Thyroid gland (tissue), 4 donors: ENCODE data around the gene SCAPER. TPM values are rescaled to one million over a fixed set of nuclear protein-coding genes. Genes with fewer than 3 reads are reported as not detected.
"Not testable (repeated sequence)": the region's sequence is repeated elsewhere in the genome, so short reads cannot be mapped to it uniquely, and the experiment has no call there.

ENCODE experiments used
- DNase-seq, 2 donors: peaks; one replicate each; pipeline ENCODE4 v3.0.0-alpha.2; 2019
- H3K27ac ChIP-seq, 3 donors: fragments of 200-600 bp; sonication (generic); 1 replicate in 2 of 3; 2 replicates in 1 of 3; pipeline ENCODE4 v1.5.1; 2016 to 2019; ENCODE audit warnings: mild to moderate bottlenecking in 1 of 3, moderate library complexity in 1 of 3
- H3K27me3 ChIP-seq: fragments of 200-600 bp; sonication (generic); one replicate; pipeline ENCODE4 v1.5.1; 2019
- H3K36me3 ChIP-seq, 2 donors: fragments of 200-600 bp; sonication (generic); one replicate each; pipeline ENCODE4 v1.5.1; 2016 to 2019
- H3K4me1 ChIP-seq, 2 donors: fragments of 200-600 bp; sonication (generic); one replicate each; pipeline ENCODE4 v1.5.1; 2017 to 2019
- H3K4me3 ChIP-seq, 3 donors: fragments of 200-600 bp; sonication (generic); replicated peaks in 1 of 3; 1 replicate in 2 of 3; 2 replicates in 1 of 3; pipeline ENCODE4 v1.5.1; 2016; ENCODE audit warnings: mild to moderate bottlenecking in 1 of 3
- H3K9me3 ChIP-seq: fragments of 200-600 bp; sonication (generic); one replicate; pipeline ENCODE4 v1.5.1; 2017
- POLR2A ChIP-seq, 2 donors: fragments of 450-650 bp; IDR thresholded peaks; one replicate each; pipeline ENCODE4 v1.6.1; 2017; ENCODE audit warnings: antibody characterized with exemption in 2 of 2, mild to moderate bottlenecking in 2 of 2, moderate library complexity in 1 of 2
- WGBS, 2 donors: methylation state at CpG; one replicate each; pipeline ENCODE4 v1.1.5; 2017; 5-methylcytosine and 5-hydroxymethylcytosine counted together
- intact Hi-C: fragments of 100-400 bp; cut with DNase I; formaldehyde crosslinking; loops from one replicate; pipeline ENCODE4 v1.15.1; 2023
- total RNA-seq, 4 donors: library from RNA; depleted of rRNA; stranded (reverse); fragments of >200 nt; gene quantifications; one replicate each; pipeline ENCODE4 v1.2.3, GENCODE V29; 2016
- TF ChIP-seq, protein P1 (sequence below), 6 experiments: fragments of 200-600 bp in 3 of 6; fragments of 450-650 bp in 3 of 6; sonication (generic) in 3 of 6; IDR thresholded peaks; one replicate each; pipeline ENCODE4 v1.5.1; 2016 to 2019; ENCODE audit warnings: antibody characterized with exemption in 6 of 6, mild to moderate bottlenecking in 2 of 6, inconsistent platforms in 1 of 6, moderate library complexity in 1 of 6

SCAPER gene
- total RNA-seq, 4 donors from 2014 or later = 45.2 to 90.8 (median 63.6) TPM

DNA sequence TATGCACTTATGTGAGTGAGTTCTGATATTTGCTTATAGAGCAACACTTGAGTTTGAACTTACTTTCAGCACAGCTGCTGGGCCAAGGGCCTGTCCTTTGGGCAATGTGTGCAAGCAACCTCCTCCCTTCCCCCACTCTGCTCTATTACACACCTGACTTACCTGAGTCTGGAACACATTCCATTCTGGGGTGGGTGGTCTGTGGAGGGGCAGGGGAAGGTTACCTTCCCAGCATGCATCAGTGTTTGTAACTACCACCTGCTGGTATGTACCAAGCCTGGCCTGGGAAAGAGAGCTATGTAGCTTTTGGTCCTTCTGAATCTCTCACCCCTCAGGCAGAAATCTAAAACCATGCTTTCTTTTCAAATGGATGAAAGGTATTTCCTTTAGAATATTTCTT lies 465.6 kb downstream of the SCAPER start:
- DNase-seq = peak; percentile 20 to 24
- Histone ChIP-seq H3K27me3 (no peaks in the 10 kb centered on the region), H3K36me3 (no peaks in the 10 kb centered on the region), H3K9me3 (no peaks in the 10 kb centered on the region), H3K4me1 (peaks cover 0 to 8% of the 10 kb centered on the region in 2 donors), H3K4me3 (no peak overlapping the region), H3K27ac (no peak overlapping the region)
- intact Hi-C loops = no loop called here
- TF ChIP-seq POLR2A (IDR thresholded peaks at IDR 0.05) = no peak
- TF ChIP-seq, protein P1, sequence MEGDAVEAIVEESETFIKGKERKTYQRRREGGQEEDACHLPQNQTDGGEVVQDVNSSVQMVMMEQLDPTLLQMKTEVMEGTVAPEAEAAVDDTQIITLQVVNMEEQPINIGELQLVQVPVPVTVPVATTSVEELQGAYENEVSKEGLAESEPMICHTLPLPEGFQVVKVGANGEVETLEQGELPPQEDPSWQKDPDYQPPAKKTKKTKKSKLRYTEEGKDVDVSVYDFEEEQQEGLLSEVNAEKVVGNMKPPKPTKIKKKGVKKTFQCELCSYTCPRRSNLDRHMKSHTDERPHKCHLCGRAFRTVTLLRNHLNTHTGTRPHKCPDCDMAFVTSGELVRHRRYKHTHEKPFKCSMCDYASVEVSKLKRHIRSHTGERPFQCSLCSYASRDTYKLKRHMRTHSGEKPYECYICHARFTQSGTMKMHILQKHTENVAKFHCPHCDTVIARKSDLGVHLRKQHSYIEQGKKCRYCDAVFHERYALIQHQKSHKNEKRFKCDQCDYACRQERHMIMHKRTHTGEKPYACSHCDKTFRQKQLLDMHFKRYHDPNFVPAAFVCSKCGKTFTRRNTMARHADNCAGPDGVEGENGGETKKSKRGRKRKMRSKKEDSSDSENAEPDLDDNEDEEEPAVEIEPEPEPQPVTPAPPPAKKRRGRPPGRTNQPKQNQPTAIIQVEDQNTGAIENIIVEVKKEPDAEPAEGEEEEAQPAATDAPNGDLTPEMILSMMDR (IDR thresholded peaks at IDR 0.05) = no peak

DNA sequence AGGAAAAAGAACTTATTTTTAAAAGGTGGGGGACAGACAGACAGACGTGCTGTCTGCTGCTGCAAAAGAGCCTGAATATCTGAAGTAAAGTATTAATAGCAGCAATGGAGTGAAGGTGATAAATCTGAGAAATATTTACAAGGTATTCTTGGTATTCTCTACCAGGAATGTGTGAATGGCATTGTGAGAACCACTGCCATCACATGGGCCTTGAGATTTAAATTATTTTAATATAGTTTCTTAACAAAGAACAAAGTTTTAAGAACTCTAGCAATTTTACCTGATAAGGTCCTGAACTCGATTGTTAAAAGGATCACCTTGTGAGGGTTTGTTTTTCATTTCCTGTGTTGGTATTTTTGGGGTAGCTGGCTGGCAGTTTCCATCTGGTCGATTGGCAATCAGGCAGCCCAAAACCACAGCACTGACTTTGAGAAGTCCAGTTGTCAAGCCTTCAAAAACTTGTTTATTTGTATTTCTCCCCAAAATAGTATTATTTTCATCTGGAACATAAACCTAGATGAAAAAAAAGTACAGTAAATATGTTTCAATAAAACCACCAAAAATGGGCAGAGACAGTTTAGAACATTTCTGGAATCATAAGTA lies 471.2 kb downstream of the SCAPER start:
- no peak for TF ChIP-seq POLR2A (IDR thresholded peaks at IDR 0.05)
- TF ChIP-seq, protein P1 (IDR thresholded peaks at IDR 0.05) = no peak
- no peaks in the 10 kb centered on the region for H3K9me3 ChIP-seq
- no peaks in the 10 kb centered on the region for H3K36me3 ChIP-seq
- DNase-seq = no peak
- H3K27me3 ChIP-seq = no peaks in the 10 kb centered on the region
- intact Hi-C loops = no loop called here
- WGBS, 2 donors = 48 to 50% methylated on average over 3 of the region's 3 CpGs
- H3K4me1 ChIP-seq = no peaks in the 10 kb centered on the region
- H3K27ac ChIP-seq = no peak overlapping the region
- no peak overlapping the region for H3K4me3 ChIP-seq

DNA sequence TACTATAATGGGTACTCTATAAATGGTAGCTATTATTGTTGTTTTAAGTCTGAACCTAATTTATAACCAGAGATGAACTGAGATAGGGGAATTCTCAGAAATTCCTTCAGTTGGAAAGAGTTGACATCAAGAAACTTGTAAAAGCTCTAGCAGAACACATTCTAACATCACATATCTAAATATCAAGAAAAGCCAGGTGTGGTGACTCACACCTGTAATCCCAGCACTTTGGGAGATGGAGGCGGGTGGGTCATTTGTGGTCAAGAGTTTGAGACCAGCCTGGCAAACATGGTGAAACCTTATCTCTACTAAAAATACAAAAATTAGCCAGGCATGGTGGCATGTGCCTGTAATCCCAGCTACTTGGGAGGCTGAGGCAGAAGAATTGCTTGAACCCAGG lies 472.1 kb downstream of the SCAPER start:
- H3K4me1 ChIP-seq, H3K36me3 ChIP-seq, H3K27me3 ChIP-seq, DNase-seq, intact Hi-C loops, H3K27ac ChIP-seq, H3K4me3 ChIP-seq, H3K9me3 ChIP-seq: not testable (repeated sequence)
- 100% methylated on average over 1 of the region's 1 CpG for WGBS, 2 donors

DNA sequence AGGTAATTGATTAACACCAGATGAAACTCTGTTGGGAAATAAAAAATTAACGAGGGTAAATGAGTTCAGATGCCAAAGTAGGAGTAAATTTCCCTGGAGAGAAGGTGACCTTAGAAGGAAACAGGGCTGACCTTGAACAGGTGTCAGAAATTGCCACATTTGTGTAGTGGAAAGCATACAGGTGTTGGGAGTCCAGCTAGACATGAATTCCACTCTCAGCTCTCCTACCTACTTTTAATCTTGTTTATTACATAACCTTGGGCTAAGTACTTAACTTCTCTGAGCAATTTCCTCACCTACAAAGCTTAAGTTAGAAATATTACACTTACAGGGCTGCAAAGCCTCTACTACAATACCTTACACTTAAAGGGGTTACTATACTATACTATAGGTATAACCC lies 472.5 kb downstream of the SCAPER start:
- Histone ChIP-seq H3K4me1 (no peaks in the 10 kb centered on the region), H3K4me3 (no peak overlapping the region), H3K27ac (no peak overlapping the region), H3K36me3 (no peaks in the 10 kb centered on the region), H3K27me3 (no peaks in the 10 kb centered on the region), H3K9me3 (no peaks in the 10 kb centered on the region)
- intact Hi-C loops = no loop called here
- DNase-seq = no peak
- 86 to 89% methylated on average over 1 of the region's 1 CpG for WGBS, 2 donors
- no peak for TF ChIP-seq POLR2A (IDR thresholded peaks at IDR 0.05)
- TF ChIP-seq, protein P1 (IDR thresholded peaks at IDR 0.05) = no peak

DNA sequence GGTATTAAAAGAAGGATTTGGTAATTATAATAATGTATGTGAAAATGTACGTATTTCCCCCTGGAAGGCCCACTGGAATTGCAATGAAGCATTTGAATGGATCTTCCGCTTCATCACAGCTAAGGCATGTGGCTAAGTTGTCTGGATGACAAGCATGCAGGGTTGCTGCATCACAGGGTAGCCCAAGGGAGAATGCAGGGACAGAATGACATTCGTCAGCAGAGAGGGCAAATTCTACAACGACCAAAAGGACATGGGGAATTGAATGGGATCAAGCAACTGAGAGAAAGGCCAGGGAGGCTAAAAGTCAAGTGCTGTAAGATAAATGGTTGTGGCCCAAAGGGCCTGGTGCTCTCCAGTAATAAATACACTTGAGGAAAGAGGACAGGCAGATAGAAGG lies 473.2 kb downstream of the SCAPER start:
- WGBS, 2 donors = 66 to 74% methylated on average over 4 of the region's 4 CpGs
- TF ChIP-seq POLR2A (IDR thresholded peaks at IDR 0.05) = no peak
- TF ChIP-seq, protein P1 (IDR thresholded peaks at IDR 0.05) = no peak
- no peaks in the 10 kb centered on the region for H3K9me3 ChIP-seq
- no peaks in the 10 kb centered on the region for H3K4me1 ChIP-seq
- H3K4me3 ChIP-seq = no peak overlapping the region
- no peaks in the 10 kb centered on the region for H3K27me3 ChIP-seq
- no peak for DNase-seq
- intact Hi-C loops = no loop called here
- no peak overlapping the region for H3K27ac ChIP-seq
- no peaks in the 10 kb centered on the region for H3K36me3 ChIP-seq

DNA sequence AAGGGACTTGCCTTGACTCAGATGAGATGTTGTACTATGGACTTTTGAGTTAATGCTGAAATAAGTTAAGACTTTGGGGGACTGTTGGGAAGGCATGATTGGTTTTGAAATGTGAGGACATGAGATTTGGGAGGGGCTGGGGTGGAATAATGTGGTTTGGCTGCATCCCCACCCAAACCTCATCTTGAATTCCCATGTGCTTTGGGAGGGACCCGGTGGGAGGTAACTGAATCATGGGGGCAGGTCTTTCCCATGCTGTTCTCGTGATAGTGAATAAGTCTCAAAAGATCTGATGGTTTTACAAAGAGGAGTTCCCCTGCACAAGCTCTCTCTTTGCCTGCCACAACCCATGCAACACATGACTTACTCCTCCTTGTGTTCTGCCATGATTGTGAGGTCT lies 474.4 kb downstream of the SCAPER start:
- H3K36me3 ChIP-seq, H3K9me3 ChIP-seq, DNase-seq, H3K27me3 ChIP-seq, H3K4me3 ChIP-seq, H3K4me1 ChIP-seq, intact Hi-C loops, H3K27ac ChIP-seq: not testable (repeated sequence)
- 93 to 100% methylated on average over 2 of the region's 2 CpGs for WGBS, 2 donors
